ENCODE data around the gene SLC24A4. TPM values are rescaled to one million over a fixed set of nuclear protein-coding genes. Genes with fewer than 3 reads are reported as not detected.
"Not testable (repeated sequence)": the region's sequence is repeated elsewhere in the genome, so short reads cannot be mapped to it uniquely, and the experiment has no call there.

The SLC24A4 gene
- total RNA-seq, 1 donor from 2014 or later: 0.82 TPM

- no peaks in the 10 kb centered on the region for H3K36me3 Mint-ChIP-seq
- H3K4me3 Mint-ChIP-seq: no peak overlapping the region
- H3K9me3 Mint-ChIP-seq: no peaks in the 10 kb centered on the region
- no peak overlapping the region for H3K27ac Mint-ChIP-seq
- H3K4me1 Mint-ChIP-seq (ENCODE audit: unreplicated experiment): no peaks in the 10 kb centered on the region
- no peak for DNase-seq (ENCODE audit: extremely low spot score, unreplicated experiment)
- peaks cover 29% of the 10 kb centered on the region for H3K27me3 Mint-ChIP-seq
- TF ChIP-seq, protein P1, sequence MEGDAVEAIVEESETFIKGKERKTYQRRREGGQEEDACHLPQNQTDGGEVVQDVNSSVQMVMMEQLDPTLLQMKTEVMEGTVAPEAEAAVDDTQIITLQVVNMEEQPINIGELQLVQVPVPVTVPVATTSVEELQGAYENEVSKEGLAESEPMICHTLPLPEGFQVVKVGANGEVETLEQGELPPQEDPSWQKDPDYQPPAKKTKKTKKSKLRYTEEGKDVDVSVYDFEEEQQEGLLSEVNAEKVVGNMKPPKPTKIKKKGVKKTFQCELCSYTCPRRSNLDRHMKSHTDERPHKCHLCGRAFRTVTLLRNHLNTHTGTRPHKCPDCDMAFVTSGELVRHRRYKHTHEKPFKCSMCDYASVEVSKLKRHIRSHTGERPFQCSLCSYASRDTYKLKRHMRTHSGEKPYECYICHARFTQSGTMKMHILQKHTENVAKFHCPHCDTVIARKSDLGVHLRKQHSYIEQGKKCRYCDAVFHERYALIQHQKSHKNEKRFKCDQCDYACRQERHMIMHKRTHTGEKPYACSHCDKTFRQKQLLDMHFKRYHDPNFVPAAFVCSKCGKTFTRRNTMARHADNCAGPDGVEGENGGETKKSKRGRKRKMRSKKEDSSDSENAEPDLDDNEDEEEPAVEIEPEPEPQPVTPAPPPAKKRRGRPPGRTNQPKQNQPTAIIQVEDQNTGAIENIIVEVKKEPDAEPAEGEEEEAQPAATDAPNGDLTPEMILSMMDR (conservative IDR thresholded peaks at IDR 0.05): no peak
Measured at GRCh38 chr14:92397150-92397952, 74.4 kb downstream of the SLC24A4 start.

DNA sequence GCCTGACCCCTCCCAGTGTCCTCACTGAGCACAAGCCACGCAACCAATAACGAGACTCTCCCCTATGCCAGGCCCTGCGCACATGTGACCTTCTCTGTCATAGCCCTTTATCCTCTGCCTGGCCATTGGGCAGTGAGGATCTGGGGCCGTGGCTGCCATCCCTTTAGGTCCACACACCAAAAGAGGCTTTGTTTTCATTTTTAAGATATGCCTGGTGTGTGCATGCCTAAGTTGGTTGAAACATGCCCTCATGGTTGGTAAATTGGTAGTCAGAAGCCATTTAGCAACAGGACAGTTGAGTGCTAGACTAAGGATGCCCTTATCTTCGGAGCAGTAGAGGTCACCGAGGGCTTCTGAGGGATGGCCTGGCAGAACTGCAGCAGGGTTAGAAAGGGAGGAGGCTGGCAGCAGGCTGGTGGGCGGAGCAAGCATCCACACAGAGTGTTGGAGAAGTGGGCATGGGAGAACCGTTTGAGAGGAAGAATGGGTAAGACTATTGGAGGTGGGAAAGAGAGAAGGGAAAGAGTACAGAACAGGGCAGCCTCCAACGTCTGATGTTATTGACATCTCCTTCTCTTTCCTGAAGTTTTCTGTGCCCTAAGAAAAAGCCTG, 75.1 kb downstream of the SLC24A4 start:
- Mint-ChIP-seq H3K27ac (no peak overlapping the region), H3K27me3 (peaks cover 29% of the 10 kb centered on the region), H3K4me1 (ENCODE audit: unreplicated experiment) (no peaks in the 10 kb centered on the region), H3K36me3 (no peaks in the 10 kb centered on the region), H3K4me3 (no peak overlapping the region), H3K9me3 (no peaks in the 10 kb centered on the region)
- DNase-seq (ENCODE audit: extremely low spot score, unreplicated experiment): no peak
- TF ChIP-seq, protein P1 (conservative IDR thresholded peaks at IDR 0.05): no peak

- no peak for DNase-seq (ENCODE audit: extremely low spot score, unreplicated experiment)
- H3K27me3 Mint-ChIP-seq: peaks cover 29% of the 10 kb centered on the region
- no peaks in the 10 kb centered on the region for H3K36me3 Mint-ChIP-seq
- no peak overlapping the region for H3K27ac Mint-ChIP-seq
- H3K4me1 Mint-ChIP-seq (ENCODE audit: unreplicated experiment): peaks cover 3% of the 10 kb centered on the region
- no peak overlapping the region for H3K4me3 Mint-ChIP-seq
- TF ChIP-seq, protein P1 (conservative IDR thresholded peaks at IDR 0.05): no peak
- no peaks in the 10 kb centered on the region for H3K9me3 Mint-ChIP-seq
Measured at GRCh38 chr14:92398888-92399636, 76.1 kb downstream of the SLC24A4 start.

GRCh38 chr14:92400579-92401444, 77.8 kb downstream of the SLC24A4 start:
- Mint-ChIP-seq H3K27me3 (peaks cover 29% of the 10 kb centered on the region), H3K4me3 (no peak overlapping the region), H3K9me3 (peaks cover 4% of the 10 kb centered on the region), H3K36me3 (no peaks in the 10 kb centered on the region), H3K4me1 (ENCODE audit: unreplicated experiment) (peaks cover 10% of the 10 kb centered on the region), H3K27ac (no peak overlapping the region)
- DNase-seq (ENCODE audit: extremely low spot score, unreplicated experiment): no peak
- TF ChIP-seq, protein P1 (conservative IDR thresholded peaks at IDR 0.05): no peak

- DNase-seq (ENCODE audit: extremely low spot score, unreplicated experiment): no peak
- H3K27ac Mint-ChIP-seq: no peak overlapping the region
- TF ChIP-seq, protein P1 (conservative IDR thresholded peaks at IDR 0.05): no peak
- no peak overlapping the region for H3K4me3 Mint-ChIP-seq
- peaks cover 4% of the 10 kb centered on the region for H3K9me3 Mint-ChIP-seq
- peaks cover 10% of the 10 kb centered on the region for H3K4me1 Mint-ChIP-seq (ENCODE audit: unreplicated experiment)
- peaks cover 28% of the 10 kb centered on the region for H3K27me3 Mint-ChIP-seq
- no peaks in the 10 kb centered on the region for H3K36me3 Mint-ChIP-seq
Measured at GRCh38 chr14:92401561-92401960, 78.6 kb downstream of the SLC24A4 start.

DNA sequence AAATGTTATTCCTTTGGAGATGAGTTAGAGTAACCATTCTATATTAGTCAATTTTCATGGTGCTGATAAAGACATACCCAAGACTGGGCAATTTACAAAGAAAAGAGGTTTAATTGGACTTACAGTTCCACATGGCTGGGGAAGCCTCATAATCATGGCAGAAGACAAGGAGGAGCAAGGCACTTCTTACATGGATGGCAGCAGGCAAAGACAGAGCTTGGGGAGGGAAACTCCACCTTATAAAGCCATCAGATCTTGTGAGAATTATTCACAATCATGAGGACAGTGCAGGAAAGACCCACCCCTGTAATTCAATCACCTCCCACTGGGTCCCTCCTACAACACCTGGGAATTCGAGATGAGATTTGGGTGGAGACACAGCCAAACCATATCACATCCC, 79.5 kb downstream of the SLC24A4 start:
- not testable (repeated sequence) for H3K36me3 Mint-ChIP-seq; H3K4me3 Mint-ChIP-seq; H3K4me1 Mint-ChIP-seq (ENCODE audit: unreplicated experiment); H3K27ac Mint-ChIP-seq; DNase-seq (ENCODE audit: extremely low spot score, unreplicated experiment)
- Mint-ChIP-seq H3K9me3 (peaks cover 12% of the 10 kb centered on the region), H3K27me3 (peaks cover 24% of the 10 kb centered on the region)
